Measurements from ENCODE around the gene VIT.

Gene VIT

GRCh38 chr2:36696533-36696932 is at the start of gene VIT:
TSS of gene VIT (plus strand) at chr2:36696707. CDS start at chr2:36716371, 19,664 bp downstream.
- no peak for FAIRE-seq

GRCh38 chr2:36650031-36650829 is 46.3 kb upstream of the VIT start:
- FAIRE-seq, result peak; percentile 52

- no peak for FAIRE-seq
These were observed 43.4 kb upstream of the VIT start for GRCh38 chr2:36653155-36653554.

- no peak for FAIRE-seq
These were observed 42.4 kb upstream of the VIT start for GRCh38 chr2:36653967-36654694.

GRCh38 chr2:36655453-36655852 is 41.1 kb upstream of the VIT start:
- FAIRE-seq, result peak; percentile 97

GRCh38 chr2:36657703-36658102 is 38.8 kb upstream of the VIT start:
- FAIRE-seq, result no peak

GRCh38 chr2:36658277-36658748 is 38.2 kb upstream of the VIT start:
- FAIRE-seq, result peak; percentile 88

- no peak for FAIRE-seq
These were observed 37.3 kb upstream of the VIT start for GRCh38 chr2:36659218-36659617.

- FAIRE-seq, result no peak
These were observed 36.6 kb upstream of the VIT start for GRCh38 chr2:36659872-36660312.

- FAIRE-seq, result no peak
These were observed 33.9 kb upstream of the VIT start for GRCh38 chr2:36662638-36663037.

GRCh38 chr2:36663295-36663694 is 33.2 kb upstream of the VIT start:
- FAIRE-seq, result no peak

- peak; percentile 99 for FAIRE-seq
These were observed 32.4 kb upstream of the VIT start for GRCh38 chr2:36663851-36664695.

GRCh38 chr2:36664696-36665076 is 31.8 kb upstream of the VIT start:
- FAIRE-seq, result no peak

- no peak for FAIRE-seq
These were observed 28.6 kb upstream of the VIT start for GRCh38 chr2:36667931-36668330.

- FAIRE-seq, result no peak
These were observed 25.5 kb upstream of the VIT start for GRCh38 chr2:36670881-36671595.

- FAIRE-seq, result no peak
These were observed 24.8 kb upstream of the VIT start for GRCh38 chr2:36671731-36672130.

- peak; percentile 98 for FAIRE-seq
These were observed 24.3 kb upstream of the VIT start for GRCh38 chr2:36672199-36672598.

GRCh38 chr2:36675579-36676282 is 20.8 kb upstream of the VIT start:
- no peak for FAIRE-seq

GRCh38 chr2:36676364-36676763 is 20.1 kb upstream of the VIT start:
- no peak for FAIRE-seq

- FAIRE-seq, result no peak
These were observed 19.1 kb upstream of the VIT start for GRCh38 chr2:36677386-36677785.

GRCh38 chr2:36677996-36678605 is 18.4 kb upstream of the VIT start:
- FAIRE-seq, result no peak

Measured in G401.6 (cell line).